Suprapubic skin (tissue), 4 donors: ENCODE measurements around the gene CDKL1. TPM values are rescaled to one million over a fixed set of nuclear protein-coding genes. Genes with fewer than 3 reads are reported as not detected.

Experiments
- DNase-seq, 2 donors: peaks; one replicate each; pipeline ENCODE4 v3.0.0-alpha.2; 2019; ENCODE audit warnings: low spot score in 2 of 2
- H3K27ac ChIP-seq: fragments of 200-600 bp; sonication (generic); one replicate; pipeline ENCODE4 v1.5.1; 2019
- H3K27me3 ChIP-seq: fragments of 200-600 bp; sonication (generic); one replicate; pipeline ENCODE4 v1.5.1; 2019
- H3K36me3 ChIP-seq: fragments of 200-600 bp; sonication (generic); one replicate; pipeline ENCODE4 v1.5.1; 2019
- H3K4me1 ChIP-seq: fragments of 200-600 bp; sonication (generic); one replicate; pipeline ENCODE4 v1.5.1; 2019
- H3K4me3 ChIP-seq: fragments of 200-600 bp; sonication (generic); one replicate; pipeline ENCODE4 v1.5.1; 2019; ENCODE audit warnings: mild to moderate bottlenecking
- H3K9me3 ChIP-seq: fragments of 200-600 bp; sonication (generic); one replicate; pipeline ENCODE4 v1.5.1; 2019
- EP300 ChIP-seq: sonication (generic); formaldehyde crosslinking; IDR thresholded peaks from one replicate; pipeline ENCODE4 v1.6.1; 2017; ENCODE audit warnings: antibody characterized with exemption
- POLR2A ChIP-seq, 2 donors: fragments of 450-650 bp; IDR thresholded peaks; one replicate each; pipeline ENCODE4 v1.6.1; 2017; ENCODE audit warnings: antibody characterized with exemption in 2 of 2, mild to moderate bottlenecking in 2 of 2, moderate library complexity in 2 of 2
- POLR2AphosphoS5 ChIP-seq, 3 donors: sonication (generic); formaldehyde crosslinking; IDR thresholded peaks; one replicate each; pipeline ENCODE4 v1.6.1; 2017; ENCODE audit warnings: antibody characterized with exemption in 3 of 3
- WGBS: methylation state at CpG from one replicate; pipeline ENCODE4 v1.1.5; 2018; 5-methylcytosine and 5-hydroxymethylcytosine counted together
- total RNA-seq, 4 donors: library from RNA; depleted of rRNA; stranded (reverse); fragments of >200 nt; gene quantifications; one replicate each; pipeline ENCODE4 v1.1.0, GENCODE V29; 2016
- TF ChIP-seq, protein P1 (sequence below), 2 donors: fragments of 200-600 bp in 1 of 2; fragments of 450-650 bp in 1 of 2; sonication (generic) in 1 of 2; IDR thresholded peaks; one replicate each; pipeline ENCODE4 v1.5.1; 2016 to 2019; ENCODE audit warnings: antibody characterized with exemption in 2 of 2, mild to moderate bottlenecking in 1 of 2, moderate library complexity in 1 of 2

Gene CDKL1
- total RNA-seq, 4 donors from 2014 or later: 2.4 to 11.9 (median 5.2) TPM

DNA sequence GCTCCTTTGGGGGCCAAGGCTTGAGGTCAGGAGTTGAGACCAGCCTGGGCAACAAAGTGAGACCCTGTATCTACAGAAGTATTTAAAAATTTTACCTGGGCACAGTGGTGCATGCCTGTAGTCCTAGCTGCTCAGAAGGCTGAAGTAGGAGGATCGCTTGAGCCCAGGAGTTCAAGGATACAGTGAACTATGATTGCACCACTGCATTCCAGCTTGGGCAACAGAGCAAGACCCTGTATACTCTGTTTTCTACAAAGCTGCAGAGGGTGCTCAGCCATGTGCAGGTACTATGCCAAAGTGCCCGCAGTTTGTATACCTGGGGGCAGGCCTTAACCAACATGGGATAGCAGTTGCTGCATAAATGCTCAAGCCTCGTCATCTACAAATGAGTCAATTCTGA, 26.8 kb upstream of the CDKL1 start:
- H3K27me3 ChIP-seq: no peaks in the 10 kb centered on the region
- 98% methylated on average over 3 of the region's 3 CpGs for WGBS
- H3K4me1 ChIP-seq: no peaks in the 10 kb centered on the region
- H3K27ac ChIP-seq: no peak overlapping the region
- no peak overlapping the region for H3K4me3 ChIP-seq
- TF ChIP-seq POLR2A (IDR thresholded peaks at IDR 0.05) (no peak), EP300 (no peak), POLR2AphosphoS5 (IDR thresholded peaks at IDR 0.05) (no peak)
- TF ChIP-seq, protein P1, sequence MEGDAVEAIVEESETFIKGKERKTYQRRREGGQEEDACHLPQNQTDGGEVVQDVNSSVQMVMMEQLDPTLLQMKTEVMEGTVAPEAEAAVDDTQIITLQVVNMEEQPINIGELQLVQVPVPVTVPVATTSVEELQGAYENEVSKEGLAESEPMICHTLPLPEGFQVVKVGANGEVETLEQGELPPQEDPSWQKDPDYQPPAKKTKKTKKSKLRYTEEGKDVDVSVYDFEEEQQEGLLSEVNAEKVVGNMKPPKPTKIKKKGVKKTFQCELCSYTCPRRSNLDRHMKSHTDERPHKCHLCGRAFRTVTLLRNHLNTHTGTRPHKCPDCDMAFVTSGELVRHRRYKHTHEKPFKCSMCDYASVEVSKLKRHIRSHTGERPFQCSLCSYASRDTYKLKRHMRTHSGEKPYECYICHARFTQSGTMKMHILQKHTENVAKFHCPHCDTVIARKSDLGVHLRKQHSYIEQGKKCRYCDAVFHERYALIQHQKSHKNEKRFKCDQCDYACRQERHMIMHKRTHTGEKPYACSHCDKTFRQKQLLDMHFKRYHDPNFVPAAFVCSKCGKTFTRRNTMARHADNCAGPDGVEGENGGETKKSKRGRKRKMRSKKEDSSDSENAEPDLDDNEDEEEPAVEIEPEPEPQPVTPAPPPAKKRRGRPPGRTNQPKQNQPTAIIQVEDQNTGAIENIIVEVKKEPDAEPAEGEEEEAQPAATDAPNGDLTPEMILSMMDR (IDR thresholded peaks at IDR 0.05): no peak
- no peak for DNase-seq
- peaks cover 71% of the 10 kb centered on the region for H3K36me3 ChIP-seq
- no peaks in the 10 kb centered on the region for H3K9me3 ChIP-seq

DNA sequence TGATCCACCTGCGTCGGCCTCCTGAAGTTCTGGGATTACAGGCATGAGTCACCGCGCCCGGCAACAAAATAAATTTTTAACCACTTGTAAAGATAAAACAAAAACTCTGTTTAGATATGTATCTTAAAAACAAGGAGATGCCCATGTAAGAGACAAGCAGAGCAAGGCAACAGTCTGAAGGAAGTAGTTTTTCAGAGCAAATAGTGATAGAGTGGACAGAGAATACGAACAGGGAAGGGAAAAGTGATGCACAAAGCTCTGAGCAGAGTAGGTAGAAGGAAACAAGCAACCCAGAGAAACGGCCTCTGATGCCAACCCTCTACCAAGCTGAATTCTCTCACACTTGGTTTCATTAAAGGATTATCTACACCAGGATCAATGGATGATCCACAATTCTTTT, 24.8 kb upstream of the CDKL1 start:
- Histone ChIP-seq H3K27me3 (no peaks in the 10 kb centered on the region), H3K36me3 (peaks cover 74% of the 10 kb centered on the region)
- WGBS: 84% methylated on average over 7 of the region's 7 CpGs

DNA sequence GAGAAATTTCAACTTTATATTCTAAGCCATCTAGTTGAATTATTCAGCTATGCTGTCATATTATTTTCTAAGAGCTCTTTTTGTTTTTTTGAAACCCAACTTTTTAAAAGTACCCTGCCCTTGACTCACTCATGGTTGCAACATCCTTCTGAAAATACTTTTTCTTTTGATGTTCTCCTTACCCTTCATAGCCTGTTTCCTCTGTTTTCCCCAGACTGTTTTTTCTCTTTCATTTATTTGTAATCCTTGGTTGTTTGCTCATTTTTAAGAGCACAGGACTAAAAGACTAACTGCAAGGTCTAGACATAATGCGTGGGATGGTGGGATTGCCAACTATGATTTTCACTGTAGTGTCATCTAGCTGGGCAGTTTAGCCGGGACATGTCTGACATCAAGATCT, 21.2 kb upstream of the CDKL1 start:
- no peak overlapping the region for H3K27ac ChIP-seq

More for the DNA sequence above, 24.8 kb upstream of the CDKL1 start:
- Histone ChIP-seq H3K4me1 (no peaks in the 10 kb centered on the region), H3K27ac (no peak overlapping the region), H3K9me3 (no peaks in the 10 kb centered on the region), H3K4me3 (no peak overlapping the region)
- DNase-seq: no peak
- TF ChIP-seq EP300 (no peak), POLR2A (IDR thresholded peaks at IDR 0.05) (no peak), POLR2AphosphoS5 (IDR thresholded peaks at IDR 0.05) (no peak)
- TF ChIP-seq, protein P1 (IDR thresholded peaks at IDR 0.05): no peak

DNA sequence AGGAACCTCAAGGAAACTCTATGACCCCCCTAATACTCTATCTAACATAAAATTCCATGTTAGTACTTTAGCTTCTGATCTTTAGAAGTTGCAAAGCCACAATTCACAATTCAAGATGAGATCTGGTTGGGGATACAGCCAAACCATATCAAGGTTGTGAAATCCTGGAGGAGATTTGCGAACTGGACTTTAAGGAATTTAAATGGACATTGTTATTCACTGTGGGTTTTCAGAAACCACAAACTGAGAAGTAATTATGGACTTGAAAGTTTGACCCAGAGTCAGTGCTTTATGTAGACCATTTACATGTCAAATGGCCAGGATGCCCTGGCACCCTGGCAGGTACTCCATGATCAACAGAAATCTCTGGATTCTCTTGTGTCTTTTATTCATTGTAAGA, 14.2 kb upstream of the CDKL1 start:
- TF ChIP-seq EP300 (no peak), POLR2AphosphoS5 (IDR thresholded peaks at IDR 0.05) (no peak), POLR2A (IDR thresholded peaks at IDR 0.05) (no peak)
- TF ChIP-seq, protein P1 (IDR thresholded peaks at IDR 0.05): no peak
- Histone ChIP-seq H3K36me3 (no peaks in the 10 kb centered on the region), H3K27me3 (no peaks in the 10 kb centered on the region), H3K4me1 (peaks cover 3% of the 10 kb centered on the region), H3K9me3 (no peaks in the 10 kb centered on the region), H3K4me3 (no peak overlapping the region), H3K27ac (no peak overlapping the region)
- 76% methylated on average over 1 of the region's 1 CpG for WGBS
- no peak for DNase-seq

More for the DNA sequence above, 21.2 kb upstream of the CDKL1 start:
- TF ChIP-seq POLR2A (IDR thresholded peaks at IDR 0.05) (no peak), EP300 (no peak), POLR2AphosphoS5 (IDR thresholded peaks at IDR 0.05) (no peak)
- TF ChIP-seq, protein P1 (IDR thresholded peaks at IDR 0.05): no peak
- H3K9me3 ChIP-seq: no peaks in the 10 kb centered on the region
- no peak for DNase-seq
- no peaks in the 10 kb centered on the region for H3K4me1 ChIP-seq
- H3K27me3 ChIP-seq: no peaks in the 10 kb centered on the region
- H3K4me3 ChIP-seq: no peak overlapping the region
- peaks cover 44% of the 10 kb centered on the region for H3K36me3 ChIP-seq
- 95% methylated on average over 2 of the region's 2 CpGs for WGBS

DNA sequence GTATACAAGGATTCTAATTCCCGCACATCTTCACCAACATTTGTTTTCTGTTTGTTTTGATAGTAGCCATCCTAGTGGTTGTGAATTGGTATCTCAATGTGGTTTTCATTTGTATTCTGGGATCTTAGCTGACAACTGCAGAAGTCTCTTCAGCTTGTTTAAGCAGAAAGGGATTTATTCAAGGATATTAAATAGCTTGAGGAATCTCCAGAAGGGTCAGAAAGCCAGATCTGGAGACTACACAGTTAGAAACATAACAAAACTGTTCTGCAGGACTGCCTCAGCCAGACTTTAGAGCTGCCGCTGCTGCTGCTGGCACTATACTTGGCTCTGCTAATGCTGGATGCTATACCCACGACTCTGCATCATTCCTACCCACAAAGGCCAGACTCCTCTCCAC, 13.4 kb upstream of the CDKL1 start:
- Histone ChIP-seq H3K27me3 (no peaks in the 10 kb centered on the region), H3K4me1 (peaks cover 3% of the 10 kb centered on the region), H3K4me3 (no peak overlapping the region), H3K9me3 (no peaks in the 10 kb centered on the region), H3K27ac (no peak overlapping the region), H3K36me3 (no peaks in the 10 kb centered on the region)
- TF ChIP-seq EP300: no peak
- no peak for TF ChIP-seq POLR2A (IDR thresholded peaks at IDR 0.05)
- TF ChIP-seq, protein P1 (IDR thresholded peaks at IDR 0.05): no peak
- TF ChIP-seq POLR2AphosphoS5 (IDR thresholded peaks at IDR 0.05): no peak
- no peak for DNase-seq
- WGBS: 77% methylated on average over 3 of the region's 3 CpGs
